ENCODE data around the gene PFAS.
A peak's percentile ranks its signal among the peaks of the same experiment; 100 is the strongest.
"Not testable (repeated sequence)": the region's sequence is repeated elsewhere in the genome, so short reads cannot be mapped to it uniquely, and the experiment has no call there.

Gene PFAS

GRCh38 chr17:8226536-8227237 lies 22.4 kb upstream of the PFAS start:
- DNase-seq (ENCODE audit: low read depth in 2 of 3, low spot score in 1 of 3): peak in 2 of 3 donors; percentile 65 to 74

DNA sequence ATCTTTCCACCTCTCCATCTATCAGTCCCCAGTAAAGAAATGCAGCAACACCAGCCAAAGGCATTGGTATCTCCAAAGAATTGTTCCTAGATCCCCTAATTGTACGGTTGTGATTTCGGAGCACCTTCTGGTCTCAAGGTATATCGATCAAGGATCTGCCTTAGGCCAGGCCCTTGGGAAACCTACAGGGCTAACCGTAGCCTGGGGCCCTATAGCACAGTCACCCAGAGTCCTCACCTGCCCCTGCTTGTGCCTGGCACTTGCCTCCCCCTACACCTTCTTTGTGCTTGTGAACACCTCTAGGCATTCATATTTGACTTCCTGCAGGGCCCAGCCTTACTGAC lies 21.9 kb upstream of the PFAS start:
- DNase-seq (ENCODE audit: low read depth in 2 of 3, low spot score in 1 of 3): no peak

- DNase-seq (ENCODE audit: low read depth in 2 of 3, low spot score in 1 of 3): no peak
These were observed 17.4 kb upstream of the PFAS start for GRCh38 chr17:8231701-8232100.

DNA sequence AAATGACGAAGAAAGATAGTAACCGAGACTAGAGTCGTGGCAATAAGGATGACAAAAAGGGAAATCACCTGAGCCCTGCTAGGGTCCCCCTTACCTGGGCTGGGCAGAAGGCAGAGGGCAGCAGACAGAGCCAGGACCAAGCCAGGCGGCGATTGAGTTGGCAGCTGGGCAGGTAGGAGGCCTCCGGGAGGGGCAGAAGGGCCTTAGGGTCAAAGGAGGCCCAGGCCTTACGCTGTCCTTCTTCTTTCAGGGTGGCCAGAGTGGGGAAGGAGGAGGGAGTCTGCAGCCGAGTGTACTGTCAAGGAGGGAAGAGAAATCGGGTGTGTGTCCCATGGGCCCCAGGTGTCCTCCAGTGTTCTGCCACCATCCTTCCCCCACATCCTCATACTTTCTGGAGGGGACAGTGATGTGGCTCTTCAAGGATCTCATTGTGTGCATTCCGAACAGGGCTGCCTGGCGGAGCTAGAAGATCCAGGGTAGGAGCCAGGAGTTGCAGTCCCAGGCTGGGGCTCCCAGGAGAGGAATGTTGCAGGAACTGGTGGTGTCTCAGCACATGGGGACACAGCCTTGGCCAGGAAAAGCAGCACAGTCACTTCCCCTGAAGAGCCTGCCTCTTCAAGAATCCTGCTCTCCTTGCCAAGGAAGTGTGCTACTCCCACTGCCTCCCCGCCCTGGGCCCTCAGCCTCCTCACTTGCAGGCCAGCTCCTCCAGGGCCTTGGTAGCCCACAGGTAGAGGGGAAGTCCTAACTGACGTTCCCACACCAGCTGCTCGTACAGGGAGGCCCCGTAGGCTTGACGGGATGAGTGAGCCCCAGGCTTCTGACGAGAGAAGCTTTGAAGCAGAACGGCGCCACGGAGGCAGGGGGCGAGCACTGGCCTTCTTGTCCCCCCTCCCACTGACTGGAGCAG lies 14.5 kb upstream of the PFAS start:
- DNase-seq (ENCODE audit: low read depth in 2 of 3, low spot score in 1 of 3): no peak

GRCh38 chr17:8235676-8236075 lies 13.4 kb upstream of the PFAS start:
- no peak for DNase-seq (ENCODE audit: low read depth in 2 of 3, low spot score in 1 of 3)

GRCh38 chr17:8237175-8237574 lies 11.9 kb upstream of the PFAS start:
- no peak for DNase-seq (ENCODE audit: low read depth in 2 of 3, low spot score in 1 of 3)

DNA sequence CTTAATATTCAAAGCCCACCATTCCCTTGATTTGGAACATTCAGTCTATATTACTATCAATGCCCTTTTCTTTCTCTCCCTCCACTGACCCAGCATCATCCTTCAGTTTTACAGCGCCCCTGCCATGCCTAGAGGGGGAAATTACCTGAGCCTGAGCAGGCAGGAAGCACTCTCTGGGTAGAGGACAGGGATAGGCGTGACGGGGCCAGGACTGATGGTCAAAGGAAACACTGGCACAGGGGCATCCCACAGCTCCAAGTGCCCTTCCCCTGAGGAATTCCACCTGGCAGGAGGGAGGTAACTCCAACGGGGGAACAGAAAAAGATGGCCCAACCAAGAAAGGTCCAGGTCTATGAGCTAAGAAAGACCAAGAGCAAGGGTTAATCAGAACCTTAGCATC lies 11.2 kb upstream of the PFAS start:
- DNase-seq (ENCODE audit: low read depth in 2 of 3, low spot score in 1 of 3): no peak

GRCh38 chr17:8243827-8244226 lies 5.3 kb upstream of the PFAS start:
- no peak for DNase-seq (ENCODE audit: low read depth in 2 of 3, low spot score in 1 of 3)

GRCh38 chr17:8244768-8245167 lies 4.3 kb upstream of the PFAS start:
- no peak for DNase-seq (ENCODE audit: low read depth in 2 of 3, low spot score in 1 of 3)

DNA sequence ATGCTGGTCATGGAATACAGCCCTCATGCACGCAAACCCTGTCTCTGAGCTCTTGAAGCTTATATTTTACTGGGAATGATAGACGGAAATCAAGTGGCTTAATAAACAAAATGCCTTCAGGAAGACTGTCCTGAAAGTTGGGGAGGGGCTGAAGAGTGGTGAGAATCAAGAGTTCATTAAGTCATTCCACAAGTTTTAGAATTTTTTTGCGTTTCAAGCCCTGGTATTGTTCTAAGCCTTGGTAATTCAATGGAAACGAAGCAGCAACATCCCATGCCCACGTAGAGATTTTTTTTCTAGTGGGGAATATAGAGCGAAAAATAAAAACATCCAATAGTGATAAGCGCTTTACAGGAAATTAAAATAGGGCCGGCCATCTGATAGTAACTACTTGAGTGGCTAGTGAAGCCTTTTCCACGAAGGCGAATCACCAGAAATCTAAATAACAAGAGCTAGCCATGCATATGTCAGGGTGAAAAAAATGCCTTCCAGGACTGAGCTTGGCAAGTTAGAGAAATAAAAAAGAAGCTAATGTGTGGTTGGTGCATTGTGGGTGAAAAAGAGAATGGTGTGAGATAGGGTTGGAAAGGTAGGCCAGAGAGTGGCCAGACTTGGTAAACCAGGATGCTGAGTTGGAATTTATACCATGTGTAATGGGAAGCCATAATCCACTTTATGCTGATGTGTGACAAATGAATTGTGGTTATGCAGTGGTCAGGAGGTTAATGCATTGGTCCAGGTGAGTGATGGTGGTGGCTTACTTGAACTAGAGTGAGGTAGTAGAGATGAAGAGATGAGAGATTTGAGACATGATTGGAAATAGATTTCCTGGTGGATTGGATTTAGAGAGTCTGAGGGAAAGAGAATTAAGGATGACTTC lies 772 bp downstream of the PFAS start:
- DNase-seq (ENCODE audit: low read depth in 2 of 3, low spot score in 1 of 3): no peak

DNA sequence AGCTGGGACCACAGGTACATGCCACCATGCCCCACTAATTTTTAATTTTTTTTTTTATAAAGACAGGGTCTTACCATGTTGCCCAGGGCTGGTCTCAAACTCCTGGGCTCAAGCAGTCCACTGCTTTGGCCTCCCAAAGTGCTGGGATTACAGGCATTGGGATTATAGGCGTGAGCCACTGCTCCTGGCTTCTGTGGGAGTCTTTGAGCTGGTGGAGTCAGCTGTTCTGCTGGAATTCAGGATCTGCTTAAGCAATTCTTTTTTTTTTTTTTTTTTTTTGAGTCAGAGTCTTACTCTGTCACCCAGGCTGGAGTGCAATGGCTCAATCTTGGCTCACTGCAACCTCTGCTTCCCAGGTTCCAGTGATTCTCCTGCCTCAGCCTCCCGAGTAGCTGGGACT lies 2.3 kb downstream of the PFAS start:
- not testable (repeated sequence) for DNase-seq (ENCODE audit: low read depth in 2 of 3, low spot score in 1 of 3)

GRCh38 chr17:8253801-8254200 lies 4.7 kb downstream of the PFAS start:
- no peak for DNase-seq (ENCODE audit: low read depth in 2 of 3, low spot score in 1 of 3)

DNA sequence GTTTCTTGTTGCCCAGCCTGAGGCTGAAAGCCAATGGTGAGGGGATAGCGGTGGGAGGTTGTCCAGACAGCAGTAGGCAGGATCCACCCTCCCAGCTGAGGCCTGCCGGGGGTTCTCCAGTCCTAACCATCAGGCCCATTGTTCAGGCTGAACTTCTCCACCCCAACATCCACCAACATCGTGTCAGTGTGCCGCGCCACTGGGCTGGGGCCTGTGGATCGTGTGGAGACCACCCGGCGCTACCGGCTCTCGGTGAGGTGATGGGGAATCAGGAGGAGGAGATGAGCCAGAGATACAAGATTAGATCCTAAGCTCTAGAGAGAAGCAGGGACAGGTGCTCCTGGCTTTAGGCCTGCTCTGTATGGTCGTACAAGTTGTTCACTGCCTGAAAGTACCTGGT lies 5.8 kb downstream of the PFAS start:
- no peak for DNase-seq (ENCODE audit: low read depth in 2 of 3, low spot score in 1 of 3)

GRCh38 chr17:8255499-8255898 lies 6.4 kb downstream of the PFAS start:
- DNase-seq (ENCODE audit: low read depth in 2 of 3, low spot score in 1 of 3): no peak

GRCh38 chr17:8256291-8256690 lies 7.2 kb downstream of the PFAS start:
- DNase-seq (ENCODE audit: low read depth in 2 of 3, low spot score in 1 of 3): no peak

DNA sequence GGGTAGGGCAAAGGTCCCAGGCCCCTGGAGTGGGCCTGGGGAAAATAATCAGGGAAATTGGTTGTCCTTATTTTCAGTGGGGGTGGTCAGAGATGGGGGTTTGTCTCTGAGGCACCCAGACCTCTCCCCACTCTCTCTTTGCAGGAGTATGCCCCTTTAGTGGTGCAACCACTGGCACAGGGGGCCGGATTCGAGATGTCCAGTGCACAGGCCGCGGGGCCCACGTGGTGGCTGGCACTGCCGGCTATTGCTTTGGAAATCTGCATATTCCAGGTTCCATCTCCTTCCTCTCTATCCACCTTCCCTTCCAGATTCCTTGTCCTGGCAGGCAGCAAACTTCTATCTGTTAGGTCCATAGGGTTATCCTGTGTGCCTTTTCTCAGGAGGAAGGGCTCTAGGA lies 7.6 kb downstream of the PFAS start:
- no peak for DNase-seq (ENCODE audit: low read depth in 2 of 3, low spot score in 1 of 3)

GRCh38 chr17:8257801-8258200 lies 8.7 kb downstream of the PFAS start:
- DNase-seq (ENCODE audit: low read depth in 2 of 3, low spot score in 1 of 3): no peak

DNA sequence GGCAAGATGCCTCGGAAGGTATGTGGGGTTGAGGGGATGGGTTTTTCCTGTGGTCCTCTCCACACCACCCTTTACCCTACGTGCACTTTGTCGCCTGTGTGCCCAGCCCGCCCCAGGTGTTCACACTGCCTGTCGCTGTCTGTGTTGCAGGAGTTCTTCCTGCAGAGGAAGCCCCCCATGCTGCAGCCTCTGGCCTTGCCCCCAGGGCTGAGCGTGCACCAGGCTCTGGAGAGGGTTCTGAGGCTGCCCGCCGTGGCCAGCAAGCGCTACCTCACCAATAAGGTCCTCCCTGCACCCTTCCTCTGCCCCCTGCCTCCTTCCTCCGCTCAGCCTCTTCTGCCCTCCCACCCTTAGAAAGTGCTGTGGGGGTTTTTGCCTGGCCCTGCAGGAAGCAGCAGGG lies 15.2 kb downstream of the PFAS start:
- DNase-seq (ENCODE audit: low read depth in 2 of 3, low spot score in 1 of 3): no peak

DNA sequence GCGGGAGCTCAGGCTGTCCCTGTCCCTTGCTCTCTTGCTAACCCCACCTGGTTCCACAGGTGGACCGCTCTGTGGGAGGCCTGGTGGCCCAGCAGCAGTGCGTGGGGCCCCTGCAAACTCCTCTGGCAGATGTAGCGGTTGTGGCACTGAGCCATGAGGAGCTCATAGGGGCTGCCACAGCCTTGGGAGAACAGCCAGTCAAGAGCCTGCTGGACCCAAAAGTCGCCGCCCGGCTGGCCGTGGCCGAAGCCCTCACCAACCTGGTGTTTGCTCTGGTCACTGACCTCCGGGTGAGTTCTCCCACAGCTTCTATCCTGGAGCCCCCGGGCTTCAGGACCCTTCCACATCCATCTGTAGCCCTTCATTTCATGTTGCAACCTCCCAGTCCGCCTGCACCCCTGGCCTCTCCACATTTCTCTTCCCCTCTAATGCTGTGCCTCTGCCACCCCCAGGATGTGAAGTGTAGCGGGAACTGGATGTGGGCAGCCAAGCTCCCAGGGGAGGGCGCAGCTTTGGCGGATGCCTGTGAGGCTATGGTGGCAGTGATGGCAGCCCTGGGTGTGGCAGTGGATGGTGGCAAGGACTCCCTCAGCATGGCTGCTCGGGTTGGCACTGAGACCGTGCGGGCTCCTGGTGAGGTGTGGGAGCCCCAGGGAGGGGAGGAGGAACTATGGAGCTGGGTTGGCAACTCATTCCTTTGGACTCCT lies 15.9 kb downstream of the PFAS start:
- no peak for DNase-seq (ENCODE audit: low read depth in 2 of 3, low spot score in 1 of 3)

- no peak for DNase-seq (ENCODE audit: low read depth in 2 of 3, low spot score in 1 of 3)
These were observed 17.8 kb downstream of the PFAS start for GRCh38 chr17:8266648-8267479.
